H1 (cell line): ENCODE data around the gene MBD5.

Source experiments
- CBX8 ChIP-seq: fragments of 300-800, 300-1000 bp; sonication (generic); IDR thresholded peaks from 2 replicates; pipeline ENCODE4 v1.7.1; 2016; ENCODE audit warnings: low read depth, low read length, borderline replicate concordance
- EP300 ChIP-seq, 2 experiments: IDR thresholded peaks; 1 replicate in 1 of 2; 2 replicates in 1 of 2; pipeline ENCODE4 v1.6.1; 2011 to 2012; ENCODE audit warnings: low read depth in 2 of 2, low read length in 2 of 2, mild to moderate bottlenecking in 2 of 2, borderline replicate concordance in 1 of 2, inconsistent platforms in 1 of 2, moderate library complexity in 1 of 2
- GTF2F1 ChIP-seq: IDR thresholded peaks from 2 replicates; pipeline ENCODE4 v1.6.1; 2012; ENCODE audit warnings: low read depth, low read length, improper control_type of control experiment, borderline replicate concordance
- KDM1A ChIP-seq: fragments of 200-600, 300-600 bp; sonication (generic); IDR thresholded peaks from 2 replicates; pipeline ENCODE4 v1.7.1; 2016; ENCODE audit warnings: mild to moderate bottlenecking, low read length, borderline replicate concordance
- NRF1 ChIP-seq: IDR thresholded peaks from 2 replicates; pipeline ENCODE4 v1.6.1; 2011; ENCODE audit warnings: mild to moderate bottlenecking, low read depth, low read length, improper control_type of control experiment
- POLR2A ChIP-seq, 2 experiments: IDR thresholded peaks; 1 replicate in 1 of 2; 2 replicates in 1 of 2; pipeline ENCODE4 v1.6.1; 2011; ENCODE audit warnings: low read depth in 2 of 2, low read length in 2 of 2, mild to moderate bottlenecking in 2 of 2; ENCODE audit errors: control extremely low read depth in 1 of 2
- RAD21 ChIP-seq, 2 experiments: IDR thresholded peaks in 1 of 2; conservative IDR thresholded peaks in 1 of 2; 2 replicates each; pipeline ENCODE4 v1.6.1; 2011; ENCODE audit warnings: low read depth in 2 of 2, low read length in 2 of 2, improper control_type of control experiment in 1 of 2, inconsistent platforms in 1 of 2, mild to moderate bottlenecking in 1 of 2, moderate library complexity in 1 of 2
- RXRA ChIP-seq: IDR thresholded peaks from 2 replicates; pipeline ENCODE4 v1.6.1; 2011; ENCODE audit warnings: low read depth, mild to moderate bottlenecking, low read length, moderate library complexity; ENCODE audit not compliant: insufficient read depth
- TEAD4 ChIP-seq: IDR thresholded peaks from 2 replicates; pipeline ENCODE4 v1.6.1; 2012; ENCODE audit warnings: low read depth, low read length, inconsistent platforms, mixed read lengths
- TF ChIP-seq, protein P1 (sequence below), 3 experiments: IDR thresholded peaks; 1 replicate in 2 of 3; 2 replicates in 1 of 3; pipeline versions ENCODE4 v1.5.1 to v1.6.1; 2011; ENCODE audit warnings: low read length in 3 of 3, mild to moderate bottlenecking in 3 of 3, inconsistent platforms in 2 of 3, low read depth in 1 of 3, moderate library complexity in 1 of 3; ENCODE audit not compliant: insufficient read depth in 1 of 3; ENCODE audit errors: control extremely low read depth in 1 of 3
- TF ChIP-seq, protein P2 (sequence below): IDR thresholded peaks from 2 replicates; pipeline ENCODE4 v1.6.1; 2012; ENCODE audit warnings: inconsistent platforms

DNA sequence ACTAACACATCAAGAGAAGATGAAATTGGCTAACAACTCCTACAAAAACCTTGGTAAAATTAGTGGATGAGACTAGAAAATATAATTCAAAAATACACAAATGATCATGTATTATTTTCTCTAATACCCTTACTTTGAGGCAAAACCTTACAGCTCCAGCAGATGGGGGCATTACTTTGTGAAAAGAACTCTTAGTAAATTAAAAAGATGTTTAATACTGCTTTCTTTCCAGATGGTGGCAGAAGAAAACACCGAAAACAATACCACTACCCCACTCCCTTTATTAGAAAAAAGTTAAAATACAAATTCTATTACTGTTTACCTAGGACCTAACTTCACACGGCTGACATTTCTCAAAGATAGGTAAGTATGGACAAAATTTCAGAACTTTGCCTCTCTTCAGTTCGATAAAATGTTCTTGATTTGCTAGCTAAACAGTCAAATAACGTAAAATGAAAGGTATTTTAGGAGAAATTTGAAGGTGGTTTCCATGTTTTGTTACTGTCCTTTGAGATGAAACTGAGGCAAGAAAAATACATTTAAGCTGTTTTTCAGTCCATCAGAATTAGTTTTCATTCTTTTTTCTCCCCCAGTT, 31.0 kb upstream of the MBD5 start:
- TF ChIP-seq, protein P1, sequence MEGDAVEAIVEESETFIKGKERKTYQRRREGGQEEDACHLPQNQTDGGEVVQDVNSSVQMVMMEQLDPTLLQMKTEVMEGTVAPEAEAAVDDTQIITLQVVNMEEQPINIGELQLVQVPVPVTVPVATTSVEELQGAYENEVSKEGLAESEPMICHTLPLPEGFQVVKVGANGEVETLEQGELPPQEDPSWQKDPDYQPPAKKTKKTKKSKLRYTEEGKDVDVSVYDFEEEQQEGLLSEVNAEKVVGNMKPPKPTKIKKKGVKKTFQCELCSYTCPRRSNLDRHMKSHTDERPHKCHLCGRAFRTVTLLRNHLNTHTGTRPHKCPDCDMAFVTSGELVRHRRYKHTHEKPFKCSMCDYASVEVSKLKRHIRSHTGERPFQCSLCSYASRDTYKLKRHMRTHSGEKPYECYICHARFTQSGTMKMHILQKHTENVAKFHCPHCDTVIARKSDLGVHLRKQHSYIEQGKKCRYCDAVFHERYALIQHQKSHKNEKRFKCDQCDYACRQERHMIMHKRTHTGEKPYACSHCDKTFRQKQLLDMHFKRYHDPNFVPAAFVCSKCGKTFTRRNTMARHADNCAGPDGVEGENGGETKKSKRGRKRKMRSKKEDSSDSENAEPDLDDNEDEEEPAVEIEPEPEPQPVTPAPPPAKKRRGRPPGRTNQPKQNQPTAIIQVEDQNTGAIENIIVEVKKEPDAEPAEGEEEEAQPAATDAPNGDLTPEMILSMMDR (IDR thresholded peaks at IDR 0.05; ENCODE audit: control extremely low read depth in 1 of 3, insufficient read depth in 1 of 3, low read depth in 1 of 3, low read length in 3 of 3), result peak in 2 of 3 experiments; percentile 50 to 76; a peak in 2 of 4 replicates
- no peak for TF ChIP-seq GTF2F1
- TF ChIP-seq RAD21 (IDR thresholded peaks at IDR 0.05 in 1 of 2, conservative IDR thresholded peaks at IDR 0.05 in 1 of 2; ENCODE audit: low read depth in 2 of 2, low read length in 2 of 2), result peak; percentile 67 to 75
- TF ChIP-seq TEAD4, result no peak
- TF ChIP-seq, protein P2, sequence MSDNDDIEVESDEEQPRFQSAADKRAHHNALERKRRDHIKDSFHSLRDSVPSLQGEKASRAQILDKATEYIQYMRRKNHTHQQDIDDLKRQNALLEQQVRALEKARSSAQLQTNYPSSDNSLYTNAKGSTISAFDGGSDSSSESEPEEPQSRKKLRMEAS, result no peak
- TF ChIP-seq POLR2A (IDR thresholded peaks at IDR 0.05; ENCODE audit: control extremely low read depth in 1 of 2, low read depth in 2 of 2, low read length in 2 of 2), result no peak
- no peak for TF ChIP-seq KDM1A
- TF ChIP-seq EP300 (IDR thresholded peaks at IDR 0.05; ENCODE audit: borderline replicate concordance in 1 of 2, low read depth in 2 of 2, low read length in 2 of 2), result no peak
- TF ChIP-seq NRF1, result no peak
- no peak for TF ChIP-seq CBX8
- TF ChIP-seq RXRA, result no peak
